HG03521 (cell line): ENCODE results near the gene MAP1LC3B.

Source experiments
- ATAC-seq: cut with Tn5 transposase; IDR thresholded peaks from one replicate; pipeline ENCODE4 v1.9.1; 2021; ENCODE audit warnings: mild to moderate bottlenecking, moderate library complexity; ENCODE audit not compliant: unreplicated experiment

MAP1LC3B gene

DNA sequence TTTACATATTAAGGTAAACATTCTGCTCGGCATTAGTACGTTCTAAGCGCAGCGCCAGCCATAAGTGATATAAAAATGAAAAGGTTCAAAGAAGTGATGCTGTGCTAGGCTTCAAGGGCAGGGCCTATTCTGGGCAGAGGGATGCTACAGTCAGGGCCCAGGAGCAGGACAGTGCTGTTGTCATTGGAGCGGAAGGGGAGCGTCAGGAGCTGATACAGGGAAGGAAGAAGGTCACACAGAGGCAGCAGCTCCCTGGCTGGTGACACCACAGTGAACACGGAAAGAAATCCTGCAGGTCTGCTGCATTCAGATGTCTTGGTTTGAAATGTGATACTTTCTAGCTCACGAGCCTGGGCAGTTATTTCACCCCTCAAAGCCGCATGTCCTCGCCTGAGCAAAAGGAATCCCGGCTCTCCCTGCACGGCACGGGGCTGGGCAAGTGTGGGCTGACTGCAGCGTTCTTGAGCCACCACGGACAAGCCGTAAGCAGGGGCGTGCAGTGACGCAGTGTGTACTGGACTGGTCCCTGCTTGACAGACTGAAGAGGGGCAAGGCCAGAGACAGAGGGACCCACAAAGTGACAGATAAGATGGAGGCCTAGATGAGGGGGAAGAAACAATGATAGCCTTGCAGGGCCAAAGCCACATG lies 59.6 kb downstream of the MAP1LC3B start:
- no peak for ATAC-seq

DNA sequence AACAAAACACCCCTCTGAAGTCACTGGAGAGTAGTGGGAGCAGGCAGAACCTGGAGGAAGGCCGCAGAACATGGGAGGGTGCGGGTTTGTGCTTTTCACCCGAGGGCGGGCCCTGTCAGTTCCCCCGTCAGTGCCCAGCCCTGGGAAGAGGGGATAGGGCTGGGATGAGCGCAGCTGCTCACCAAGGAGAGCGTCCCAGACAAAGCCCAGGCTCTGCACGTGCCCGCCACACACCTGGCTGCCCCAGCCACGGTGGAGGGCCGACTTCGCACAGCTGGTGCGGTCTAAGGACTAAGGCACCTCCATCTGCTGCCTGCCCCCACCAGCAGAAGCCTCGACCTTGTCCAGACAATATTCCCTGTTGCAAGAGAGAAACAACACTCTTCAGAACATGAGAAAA lies 61.2 kb downstream of the MAP1LC3B start:
- ATAC-seq, result no peak
